Activated T-cell treated with anti-CD3 and anti-CD28 coated beads, Interleukin-2, amount 50 U/mL, for 4 hours (primary cell): ENCODE measurements around the gene PVALEF. TPM values are rescaled to one million over a fixed set of nuclear protein-coding genes. Genes with fewer than 3 reads are reported as not detected.

ENCODE experiments used
- ATAC-seq, 2 donors: fragments of 200-7000 bp; cut with Tn5 transposase; one replicate each; pipeline ENCODE4 v1.10.0; 2021
- DNase-seq: peaks from one replicate; pipeline ENCODE4 v3.0.0-alpha.2; 2020
- H3K27me3 Mint-ChIP-seq: one replicate; pipeline ENCODE4 v1.8.0; 2021; ENCODE audit warnings: low read depth, mixed read lengths
- H3K36me3 Mint-ChIP-seq: one replicate; pipeline ENCODE4 v1.8.0; 2022; ENCODE audit warnings: mixed read lengths; ENCODE audit not compliant: insufficient read depth
- H3K4me1 Mint-ChIP-seq: one replicate; pipeline ENCODE4 v1.8.0; 2021; ENCODE audit warnings: low read depth, mixed read lengths
- H3K4me3 Mint-ChIP-seq: one replicate; pipeline ENCODE4 v1.8.0; 2021; ENCODE audit warnings: mild to moderate bottlenecking, moderate library complexity, mixed read lengths
- H3K9me3 Mint-ChIP-seq: one replicate; pipeline ENCODE4 v1.8.0; 2021; ENCODE audit warnings: mixed read lengths
- total RNA-seq, 3 donors: library from RNA; stranded (reverse); gene quantifications; one replicate each; pipeline ENCODE4 v1.2.1, GENCODE V29; 2021

The PVALEF gene
- total RNA-seq, 3 donors from 2014 or later, result not detected

GRCh38 chr17:81195941-81196495 lies 30.7 kb downstream of the PVALEF start:
- peaks cover 2% of the 10 kb centered on the region for H3K36me3 Mint-ChIP-seq
- no peaks in the 10 kb centered on the region for H3K27me3 Mint-ChIP-seq
- H3K4me3 Mint-ChIP-seq, result no peak overlapping the region
- no peak for ATAC-seq
- H3K9me3 Mint-ChIP-seq, result no peaks in the 10 kb centered on the region
- no peak for DNase-seq
- H3K4me1 Mint-ChIP-seq, result no peaks in the 10 kb centered on the region

GRCh38 chr17:81196505-81197408 lies 31.4 kb downstream of the PVALEF start:
- H3K36me3 Mint-ChIP-seq, result peaks cover 2% of the 10 kb centered on the region
- ATAC-seq, result no peak

DNA sequence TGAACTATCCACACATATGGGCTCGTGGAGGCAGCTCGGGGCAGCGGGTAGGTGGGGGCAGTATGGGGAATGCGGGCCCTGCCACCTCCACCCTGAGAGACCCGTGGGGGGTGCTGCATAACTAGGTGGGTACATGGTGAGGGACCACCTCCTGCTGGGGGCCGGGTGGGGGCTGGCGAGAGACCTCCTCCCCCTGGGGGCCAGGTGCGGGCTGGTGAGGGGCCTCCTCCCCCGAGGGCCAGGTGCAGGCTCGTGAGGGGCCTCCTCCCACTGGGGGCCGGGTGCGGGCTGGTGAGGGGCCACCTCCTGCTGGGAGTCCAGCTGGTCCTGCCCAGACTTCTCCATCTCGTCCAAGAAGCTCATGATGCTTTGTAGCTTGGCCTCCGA lies 32.1 kb downstream of the PVALEF start:
- H3K9me3 Mint-ChIP-seq, result no peaks in the 10 kb centered on the region
- H3K4me1 Mint-ChIP-seq, result no peaks in the 10 kb centered on the region
- peaks cover 2% of the 10 kb centered on the region for H3K36me3 Mint-ChIP-seq
- DNase-seq (no peak), ATAC-seq (no peak)
- H3K4me3 Mint-ChIP-seq, result no peak overlapping the region
- H3K27me3 Mint-ChIP-seq, result no peaks in the 10 kb centered on the region

More at GRCh38 chr17:81196505-81197408, 31.4 kb downstream of the PVALEF start:
- Mint-ChIP-seq H3K9me3 (no peaks in the 10 kb centered on the region), H3K4me3 (no peak overlapping the region), H3K27me3 (no peaks in the 10 kb centered on the region), H3K4me1 (no peaks in the 10 kb centered on the region)
- DNase-seq, result no peak

DNA sequence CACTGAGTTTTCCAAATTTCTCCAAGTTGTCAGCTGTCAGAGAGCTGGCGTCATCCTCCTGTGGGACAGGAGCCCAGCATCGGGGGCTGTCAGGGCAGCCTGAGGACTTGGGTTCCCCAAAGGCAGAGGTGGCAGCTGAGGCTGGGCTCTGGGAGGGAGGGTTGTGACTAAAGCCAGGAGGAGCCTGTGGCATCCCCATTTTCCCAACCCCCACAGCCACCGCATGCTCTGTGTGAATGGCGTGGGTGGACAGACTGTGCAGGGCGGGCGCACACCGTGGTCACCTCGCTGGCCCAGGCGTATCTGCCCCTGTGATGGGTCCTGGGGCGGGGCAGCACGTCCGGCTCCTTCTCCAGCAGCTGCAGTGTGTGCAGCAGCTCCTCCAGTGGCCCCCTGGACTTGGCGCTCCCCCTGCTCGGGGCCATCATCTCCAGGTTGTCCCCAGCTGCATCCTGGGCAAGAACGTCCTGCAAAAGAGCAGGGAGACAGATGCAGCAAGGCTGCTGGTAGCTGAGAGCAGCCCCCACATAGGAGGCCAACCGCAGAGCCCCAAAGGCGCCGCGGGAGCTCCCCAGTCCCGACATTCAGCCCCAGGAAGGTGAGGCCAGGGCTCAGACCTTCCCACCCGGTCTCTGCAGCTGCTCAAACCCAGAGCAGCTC lies 32.7 kb downstream of the PVALEF start:
- Mint-ChIP-seq H3K36me3 (peaks cover 2% of the 10 kb centered on the region), H3K4me3 (no peak overlapping the region), H3K27me3 (no peaks in the 10 kb centered on the region), H3K4me1 (no peaks in the 10 kb centered on the region), H3K9me3 (no peaks in the 10 kb centered on the region)
- DNase-seq (no peak), ATAC-seq (no peak)

- DNase-seq (no peak), ATAC-seq (no peak)
- Mint-ChIP-seq H3K4me1 (no peaks in the 10 kb centered on the region), H3K36me3 (peaks cover 2% of the 10 kb centered on the region), H3K27me3 (no peaks in the 10 kb centered on the region), H3K9me3 (no peaks in the 10 kb centered on the region), H3K4me3 (no peak overlapping the region)
Measured at GRCh38 chr17:81198826-81199481, 33.6 kb downstream of the PVALEF start.

GRCh38 chr17:81199482-81199830 lies 34.1 kb downstream of the PVALEF start:
- Mint-ChIP-seq H3K4me3 (no peak overlapping the region), H3K9me3 (no peaks in the 10 kb centered on the region), H3K36me3 (peaks cover 2% of the 10 kb centered on the region), H3K27me3 (no peaks in the 10 kb centered on the region), H3K4me1 (no peaks in the 10 kb centered on the region)
- DNase-seq (no peak), ATAC-seq (no peak)

GRCh38 chr17:81200201-81200600 lies 34.9 kb downstream of the PVALEF start:
- DNase-seq (no peak), ATAC-seq (no peak)
- Mint-ChIP-seq H3K36me3 (peaks cover 2% of the 10 kb centered on the region), H3K9me3 (no peaks in the 10 kb centered on the region), H3K4me1 (no peaks in the 10 kb centered on the region), H3K27me3 (no peaks in the 10 kb centered on the region), H3K4me3 (no peak overlapping the region)

DNA sequence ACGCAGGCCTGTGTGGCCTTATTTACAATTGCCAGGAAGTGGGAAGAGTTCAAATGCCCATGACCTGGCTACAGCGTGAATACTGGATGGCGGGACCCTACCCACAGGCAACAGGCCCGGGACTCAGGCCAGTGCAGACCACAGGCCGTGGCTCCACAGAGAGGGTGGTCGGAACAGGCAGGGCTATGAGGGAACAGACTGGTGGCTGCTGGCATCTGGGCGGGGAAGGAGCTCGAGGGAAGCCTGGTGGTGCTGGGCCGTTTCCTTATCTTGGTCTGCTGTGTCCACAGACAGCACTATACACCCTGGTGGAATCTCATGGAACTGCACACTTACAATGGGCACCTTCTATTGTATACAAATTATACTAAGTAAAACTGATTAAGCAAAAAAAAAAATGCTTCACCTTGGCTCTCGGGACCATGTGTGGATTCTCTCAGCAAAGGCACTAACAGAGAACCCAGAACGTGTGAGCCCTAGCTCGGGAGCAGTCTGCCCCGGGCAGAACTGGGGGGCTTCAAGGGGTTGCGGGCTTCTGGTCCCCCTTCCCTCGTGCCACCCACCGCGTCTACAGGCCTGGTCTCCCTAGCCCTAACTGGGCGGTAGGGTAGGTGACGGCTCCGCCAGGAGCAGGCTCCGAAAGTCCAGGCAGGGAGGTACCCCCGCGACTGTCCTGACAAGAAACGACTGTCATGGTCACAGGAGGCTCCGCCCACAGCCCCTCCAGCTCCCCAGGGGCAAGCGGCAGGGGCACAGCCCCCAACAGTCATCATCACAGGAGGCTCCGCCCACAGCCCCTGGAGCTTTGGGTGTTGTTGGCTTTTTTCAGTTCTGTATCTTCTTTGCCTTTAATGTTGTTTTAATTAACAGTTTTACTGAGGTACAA lies 35.6 kb downstream of the PVALEF start:
- Mint-ChIP-seq H3K36me3 (peaks cover 2% of the 10 kb centered on the region), H3K4me3 (no peak overlapping the region), H3K9me3 (no peaks in the 10 kb centered on the region), H3K27me3 (no peaks in the 10 kb centered on the region), H3K4me1 (no peaks in the 10 kb centered on the region)
- ATAC-seq, result peak; percentile 59 to 64
- no peak for DNase-seq

- DNase-seq (no peak), ATAC-seq (no peak)
- H3K36me3 Mint-ChIP-seq, result peaks cover 2% of the 10 kb centered on the region
- H3K27me3 Mint-ChIP-seq, result no peaks in the 10 kb centered on the region
- no peak overlapping the region for H3K4me3 Mint-ChIP-seq
- H3K4me1 Mint-ChIP-seq, result no peaks in the 10 kb centered on the region
- H3K9me3 Mint-ChIP-seq, result no peaks in the 10 kb centered on the region
Measured at GRCh38 chr17:81202318-81202717, 37.0 kb downstream of the PVALEF start.

DNA sequence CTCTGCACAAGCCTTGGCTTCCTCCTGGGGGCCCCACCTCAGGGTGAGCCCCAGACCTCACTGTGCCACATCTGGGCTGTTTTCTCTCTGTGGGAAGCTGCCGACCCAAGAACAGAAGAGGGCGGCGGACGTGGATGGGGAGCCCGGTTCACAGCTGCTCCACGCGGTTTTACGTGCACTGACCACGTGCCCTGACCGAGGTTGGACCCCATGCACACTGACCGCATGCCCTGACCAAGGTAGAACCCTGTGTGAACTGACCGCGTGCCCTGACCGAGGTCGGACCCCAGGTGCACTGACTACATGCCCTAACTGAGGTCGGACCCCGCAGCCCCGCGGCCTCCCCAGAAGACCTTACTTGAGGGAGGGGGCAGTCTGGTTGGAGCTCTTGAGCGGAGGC lies 37.8 kb downstream of the PVALEF start:
- Mint-ChIP-seq H3K4me1 (no peaks in the 10 kb centered on the region), H3K4me3 (no peak overlapping the region), H3K27me3 (no peaks in the 10 kb centered on the region), H3K36me3 (no peaks in the 10 kb centered on the region), H3K9me3 (no peaks in the 10 kb centered on the region)
- DNase-seq, result no peak
- no peak for ATAC-seq

GRCh38 chr17:81204578-81204977 lies 39.3 kb downstream of the PVALEF start:
- no peaks in the 10 kb centered on the region for H3K36me3 Mint-ChIP-seq
- H3K4me1 Mint-ChIP-seq, result no peaks in the 10 kb centered on the region

DNA sequence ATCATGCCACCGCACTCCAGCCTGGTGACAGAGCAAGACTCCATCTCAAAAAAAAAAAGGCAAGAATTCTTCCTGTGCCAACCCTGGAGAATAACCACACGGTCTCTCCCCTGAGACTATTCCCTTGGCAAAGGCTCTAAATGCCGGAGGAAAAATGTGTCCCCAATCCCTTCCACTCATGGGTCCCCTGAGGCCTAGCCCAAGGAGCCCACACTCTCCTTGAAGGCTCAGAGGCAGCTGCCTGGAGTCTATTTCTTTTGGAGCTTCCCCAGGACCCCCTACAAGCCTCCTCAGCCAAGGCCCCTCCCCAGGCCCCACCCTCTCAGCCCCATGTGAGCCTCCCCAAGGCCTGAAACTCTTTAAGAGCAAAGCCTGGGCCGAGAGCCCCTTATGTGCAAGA lies 40.9 kb downstream of the PVALEF start:
- Mint-ChIP-seq H3K9me3 (no peaks in the 10 kb centered on the region), H3K27me3 (no peaks in the 10 kb centered on the region), H3K4me3 (no peak overlapping the region), H3K36me3 (no peaks in the 10 kb centered on the region), H3K4me1 (no peaks in the 10 kb centered on the region)
- ATAC-seq (no peak), DNase-seq (no peak)

More at GRCh38 chr17:81204578-81204977, 39.3 kb downstream of the PVALEF start:
- Mint-ChIP-seq H3K9me3 (no peaks in the 10 kb centered on the region), H3K4me3 (no peak overlapping the region), H3K27me3 (no peaks in the 10 kb centered on the region)
- DNase-seq (no peak), ATAC-seq (no peak)

DNA sequence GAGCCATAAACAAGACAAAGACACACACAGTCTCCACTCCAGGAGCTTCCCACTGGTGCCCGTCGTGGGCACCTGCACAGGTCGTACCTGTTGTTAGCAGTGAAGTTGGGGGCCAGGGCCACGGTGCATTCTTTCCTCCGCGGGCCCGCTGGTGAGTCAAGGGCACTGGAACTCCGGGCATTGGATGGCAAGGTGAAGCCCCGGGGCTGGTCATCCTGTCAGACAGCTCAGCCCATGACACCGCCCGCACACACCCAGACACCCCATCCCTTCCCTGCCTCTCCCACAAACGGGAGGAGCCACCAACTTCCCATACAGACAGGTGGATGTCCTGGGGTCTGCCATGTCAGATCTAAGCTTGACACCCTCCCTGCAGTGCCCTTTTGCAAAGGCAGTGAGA lies 41.4 kb downstream of the PVALEF start:
- Mint-ChIP-seq H3K9me3 (no peaks in the 10 kb centered on the region), H3K4me1 (no peaks in the 10 kb centered on the region), H3K27me3 (no peaks in the 10 kb centered on the region), H3K4me3 (no peak overlapping the region), H3K36me3 (no peaks in the 10 kb centered on the region)
- ATAC-seq, result no peak
- DNase-seq, result no peak
